ENCODE measurements around the gene CYP20A1. TPM values are rescaled to one million over a fixed set of nuclear protein-coding genes. Genes with fewer than 3 reads are reported as not detected.

The CYP20A1 gene
- total RNA-seq, 1 donor from 2014 or later = 35.9 TPM

DNA sequence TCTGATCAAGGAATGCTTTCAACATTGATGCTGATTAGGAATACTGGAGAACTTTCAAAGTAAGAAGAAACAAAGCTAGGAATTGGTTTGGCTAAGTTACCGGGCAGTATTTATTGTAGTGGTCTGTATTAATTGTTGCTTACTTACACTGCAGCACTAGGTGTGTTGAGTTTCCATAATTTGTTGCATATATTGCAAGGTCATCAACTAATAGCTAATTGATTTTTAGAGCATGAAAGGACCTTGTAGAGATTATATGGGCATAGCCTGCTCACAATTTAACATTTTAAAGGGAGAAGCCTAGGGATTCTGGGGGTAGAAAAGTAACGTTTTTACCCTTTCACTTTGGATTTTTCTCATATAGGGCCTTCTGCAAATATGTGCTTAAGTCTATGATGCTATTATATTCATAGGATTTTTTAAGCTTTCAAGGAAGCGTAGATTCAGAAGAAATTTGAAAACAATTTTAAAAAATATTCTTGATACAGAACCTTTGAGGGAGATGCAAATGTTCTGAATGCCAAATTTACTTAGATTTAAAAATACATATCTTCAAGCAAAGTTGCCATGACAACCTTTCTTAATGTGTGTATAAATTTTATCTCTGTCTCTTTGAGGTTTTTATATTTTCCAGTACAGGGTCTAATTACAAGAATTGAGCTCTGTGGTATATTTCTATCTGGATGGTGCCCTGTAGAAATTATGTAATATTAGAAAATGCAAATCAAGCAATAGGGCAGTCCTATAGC lies 72.0 kb downstream of the CYP20A1 start:
- no peaks in the 10 kb centered on the region for H3K27me3 ChIP-seq (ENCODE audit: low read depth)
- no peaks in the 10 kb centered on the region for H3K4me1 ChIP-seq
- intact Hi-C loops (cut with DNase I) = no loop called here
- no peak for DNase-seq
- no peak for ATAC-seq
- peaks cover 5% of the 10 kb centered on the region for H3K36me3 ChIP-seq
- H3K4me3 ChIP-seq = no peak overlapping the region
- no peak for TF ChIP-seq CTCF (IDR thresholded peaks at IDR 0.05)
- no peaks in the 10 kb centered on the region for H3K9me3 ChIP-seq
- H3K27ac ChIP-seq = no peak overlapping the region

GRCh38 chr2:203326356-203326755 lies 87.5 kb downstream of the CYP20A1 start:
- H3K36me3 ChIP-seq = no peaks in the 10 kb centered on the region
- H3K9me3 ChIP-seq = no peaks in the 10 kb centered on the region
- peaks cover 16% of the 10 kb centered on the region for H3K4me1 ChIP-seq
- H3K27ac ChIP-seq = no peak overlapping the region
- H3K4me3 ChIP-seq = no peak overlapping the region
- DNase-seq (no peak), ATAC-seq (no peak)
- TF ChIP-seq CTCF (IDR thresholded peaks at IDR 0.05) = no peak
- intact Hi-C loops (cut with DNase I) = no loop called here
- H3K27me3 ChIP-seq (ENCODE audit: low read depth) = no peaks in the 10 kb centered on the region

GRCh38 chr2:203327582-203327900 lies 88.7 kb downstream of the CYP20A1 start:
- intact Hi-C loops (cut with DNase I) = no loop called here
- H3K36me3 ChIP-seq = no peaks in the 10 kb centered on the region
- no peaks in the 10 kb centered on the region for H3K27me3 ChIP-seq (ENCODE audit: low read depth)
- no peak for DNase-seq
- H3K9me3 ChIP-seq = no peaks in the 10 kb centered on the region
- H3K27ac ChIP-seq = peak overlapping the region; percentile 73
- H3K4me1 ChIP-seq = peaks cover 16% of the 10 kb centered on the region
- peak in 1 of 2 donors; percentile 2 for ATAC-seq
- no peak for TF ChIP-seq CTCF (IDR thresholded peaks at IDR 0.05)
- H3K4me3 ChIP-seq = peak overlapping the region; percentile 99

- Histone ChIP-seq H3K27me3 (ENCODE audit: low read depth) (no peaks in the 10 kb centered on the region), H3K4me3 (peak within 1 kb of the TSS; percentile 99), H3K4me1 (peaks cover 16% of the 10 kb centered on the region), H3K36me3 (no peaks in the 10 kb centered on the region), H3K27ac (peak within 1 kb of the TSS; percentile 73), H3K9me3 (no peaks in the 10 kb centered on the region)
- ATAC-seq (peak; percentile 96), DNase-seq (peak; percentile 84)
- intact Hi-C loops (cut with DNase I) = no loop called here
- TF ChIP-seq CTCF (IDR thresholded peaks at IDR 0.05) = no peak
Measured at GRCh38 chr2:203327901-203328759, 89.3 kb downstream of the CYP20A1 start, which contains the start of gene ABI2. Gene ABI2 (plus strand): TSS chr2:203328394. CDS start chr2:203328515, 121 bp downstream.

DNA sequence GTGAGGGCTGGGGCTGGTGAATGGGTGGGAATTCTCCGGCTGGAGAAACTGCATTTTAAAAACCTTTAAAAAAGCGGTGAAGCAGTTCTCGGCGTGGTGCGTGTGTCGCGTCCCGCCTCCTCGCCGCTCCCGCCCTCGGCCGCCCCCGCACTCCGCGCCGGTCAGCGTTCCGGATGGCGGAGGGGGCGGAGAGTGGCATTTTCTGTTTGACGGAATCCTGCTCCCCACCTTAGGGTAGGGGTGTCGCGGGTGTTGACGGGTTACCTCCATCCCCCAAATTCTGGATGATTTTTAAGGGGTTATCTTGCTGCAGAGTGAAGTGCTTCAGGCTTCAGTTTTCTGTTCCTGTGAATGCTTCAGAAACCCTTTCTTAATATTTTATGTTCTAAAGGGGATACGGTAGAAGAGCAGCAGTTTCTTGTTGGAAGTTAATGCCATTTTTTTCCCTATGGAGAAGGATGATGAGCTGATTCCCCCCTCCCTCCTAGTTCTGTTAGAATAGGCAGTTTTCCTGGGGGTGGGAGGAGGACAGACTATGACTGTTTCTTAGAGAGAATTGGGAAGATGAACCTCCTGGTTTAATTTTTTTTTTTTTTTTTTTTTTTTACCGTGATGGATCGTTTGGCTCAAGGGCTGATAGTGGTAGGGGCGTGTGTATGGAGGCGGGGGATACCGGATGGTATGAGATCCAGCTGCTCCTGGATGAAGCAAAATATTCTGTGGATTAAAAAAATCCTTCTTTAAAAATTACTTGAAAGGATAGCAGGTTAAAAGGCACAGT lies 90.1 kb downstream of the CYP20A1 start:
- intact Hi-C loops (cut with DNase I) = no loop called here
- TF ChIP-seq CTCF (IDR thresholded peaks at IDR 0.05) = no peak
- Histone ChIP-seq H3K27ac (peak overlapping the region; percentile 73), H3K4me1 (peaks cover 16% of the 10 kb centered on the region), H3K4me3 (peak overlapping the region; percentile 99), H3K9me3 (no peaks in the 10 kb centered on the region), H3K36me3 (no peaks in the 10 kb centered on the region), H3K27me3 (ENCODE audit: low read depth) (no peaks in the 10 kb centered on the region)
- DNase-seq (peak; percentile 53), ATAC-seq (peak; percentile 77 to 86)

Measured in lower lobe of right lung (tissue), 2 donors.